ENCODE results near the gene SRPK3. TPM values are rescaled to one million over a fixed set of nuclear protein-coding genes. Genes with fewer than 3 reads are reported as not detected.

The SRPK3 gene
- total and polyA plus RNA-seq, 2 donors (not counting 3 experiments of a cell fraction or from before 2014, with no cell fraction given): 0.25 to 0.40 TPM

DNA sequence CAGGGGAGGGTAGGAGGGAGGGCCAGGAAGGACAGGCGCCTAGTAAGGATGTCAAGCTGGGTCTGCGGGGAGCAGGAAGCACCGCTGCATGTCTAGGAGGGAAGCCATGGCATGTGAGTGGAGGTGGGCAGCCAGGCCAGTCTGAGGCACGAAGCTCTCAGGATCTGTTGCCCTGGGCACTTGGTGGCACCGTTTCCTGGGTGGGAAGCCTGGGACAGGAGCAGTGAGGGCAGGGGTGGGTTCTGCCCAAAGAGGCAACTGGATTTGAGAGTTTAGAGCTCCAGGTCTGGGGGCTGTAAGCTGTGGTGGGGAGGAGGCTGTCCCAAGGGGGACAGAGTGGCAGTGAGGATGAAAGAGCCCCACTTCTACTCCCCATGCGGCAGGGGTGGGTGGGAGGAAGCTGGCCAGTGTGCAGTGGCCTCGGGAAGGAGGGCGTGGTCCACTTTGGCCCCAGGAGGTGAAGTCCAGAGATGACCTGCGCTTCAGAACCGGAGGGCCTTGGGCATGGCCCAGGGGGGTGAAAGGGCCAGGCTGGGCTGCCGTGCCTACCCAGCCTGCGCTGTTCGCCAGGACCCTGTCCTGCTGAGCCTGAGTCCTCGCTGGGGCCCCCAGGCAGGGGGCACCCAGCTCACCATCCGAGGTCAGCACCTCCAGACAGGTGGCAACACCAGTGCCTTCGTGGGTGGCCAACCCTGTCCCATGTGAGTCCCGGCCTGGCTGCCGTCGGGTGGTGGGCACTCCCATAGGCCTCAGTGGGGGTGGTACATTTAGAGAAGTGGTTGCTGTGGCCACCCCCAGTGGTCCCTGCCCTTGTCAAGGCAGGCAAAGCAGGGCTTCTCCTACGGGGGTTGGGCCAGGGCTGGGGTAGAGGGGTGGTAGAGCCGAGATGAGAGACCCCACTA lies 8.3 kb upstream of the SRPK3 start:
- dilution Hi-C loops (cut with MboI; ENCODE audit: extremely low pct_ligation_motif_present, low sequenced_read_pairs) (no loop called here), intact Hi-C loops (cut with micrococcal nuclease) (no loop called here)
- CTCF ChIA-PET: no interaction called here
- no peak for TF ChIP-seq MYC (IDR thresholded peaks at IDR 0.05; ENCODE audit: low read depth, low read length)
- TF ChIP-seq POLR2AphosphoS5 (IDR thresholded peaks at IDR 0.05; ENCODE audit: insufficient read depth, low read depth, low read length): no peak
- TF ChIP-seq, protein P1, sequence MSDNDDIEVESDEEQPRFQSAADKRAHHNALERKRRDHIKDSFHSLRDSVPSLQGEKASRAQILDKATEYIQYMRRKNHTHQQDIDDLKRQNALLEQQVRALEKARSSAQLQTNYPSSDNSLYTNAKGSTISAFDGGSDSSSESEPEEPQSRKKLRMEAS (IDR thresholded peaks at IDR 0.05; ENCODE audit: insufficient read depth, insufficient read length): no peak
- no peak for TF ChIP-seq EZH2 (IDR thresholded peaks at IDR 0.05; ENCODE audit: borderline replicate concordance, low read depth, low read length, severe bottlenecking)
- TF ChIP-seq GATA2 (IDR thresholded peaks at IDR 0.05; ENCODE audit: insufficient read depth, insufficient read length, low read depth, low read length): no peak
- no peak for TF ChIP-seq FOS (IDR thresholded peaks at IDR 0.05; ENCODE audit: borderline replicate concordance, insufficient read depth, low read length)
- TF ChIP-seq JUN (IDR thresholded peaks at IDR 0.05; ENCODE audit: borderline replicate concordance, insufficient read depth, insufficient read length, low read depth): no peak
- TF ChIP-seq POLR2A (IDR thresholded peaks at IDR 0.05; ENCODE audit: low read depth, low read length): no peak
- Histone ChIP-seq H4K20me1 (replicated peaks; ENCODE audit: control insufficient read depth, extremely low read depth, insufficient read depth, low read length) (no peaks in the 10 kb centered on the region), H3K9ac (replicated peaks; ENCODE audit: extremely low read depth, insufficient read depth, low read length) (no peak overlapping the region), H3K9me3 (replicated peaks; ENCODE audit: control insufficient read depth, insufficient read depth, low read length) (no peaks in the 10 kb centered on the region), H3K36me3 (ENCODE audit: control insufficient read depth in 2 of 2, extremely low read depth in 1 of 2, insufficient read depth in 2 of 2, low read length in 2 of 2) (peaks cover 0 to 22% of the 10 kb centered on the region in 2 experiments), H3K27ac (ENCODE audit: insufficient read depth, low read depth, low read length) (no peak overlapping the region), H3K79me2 (ENCODE audit: control insufficient read depth, insufficient read depth, low read length) (no peaks in the 10 kb centered on the region), H3K4me2 (ENCODE audit: insufficient read depth, low read length) (no peak overlapping the region), H3K27me3 (ENCODE audit: control insufficient read depth in 2 of 2, insufficient read depth in 2 of 2, low read length in 2 of 2) (no peaks in the 10 kb centered on the region), H3K4me1 (ENCODE audit: control insufficient read depth, extremely low read depth, insufficient read depth, low read length) (no peaks in the 10 kb centered on the region), H3K9me1 (replicated peaks; ENCODE audit: control insufficient read depth, extremely low read depth, insufficient read depth, low read length) (no peaks in the 10 kb centered on the region), H3K4me3 (replicated peaks in 1 of 3; ENCODE audit: insufficient read depth in 1 of 3, low read depth in 1 of 3, low read length in 3 of 3) (no peak overlapping the region), H2AFZ (ENCODE audit: low read depth, low read length) (no peak overlapping the region)
- POLR2A ChIA-PET: no interaction called here
- DNase-seq (ENCODE audit: low read depth, low spot score) (no peak), FAIRE-seq (no peak)
- no TSS peak for BruUV-seq (replicated peaks)

All from endothelial cell of umbilical vein (primary cell).